GM18519 (cell line): ENCODE data around the gene HOXD13.

Experiments
- ATAC-seq: cut with Tn5 transposase; IDR thresholded peaks from one replicate; pipeline ENCODE4 v1.9.1; 2021; ENCODE audit warnings: mild to moderate bottlenecking, moderate library complexity; ENCODE audit not compliant: unreplicated experiment, low FRiP score

Gene HOXD13

GRCh38 chr2:176105078-176105729 lies 12.7 kb downstream of the HOXD13 start:
- no peak for ATAC-seq

- ATAC-seq = no peak
Observed at GRCh38 chr2:176105730-176106580, 13.4 kb downstream of the HOXD13 start.

GRCh38 chr2:176106581-176107539 lies 14.3 kb downstream of the HOXD13 start, which contains the start of gene HOXD11:
Gene HOXD11 (plus strand): TSS chr2:176107280. CDS start chr2:176107356, 76 bp downstream.
- no peak for ATAC-seq

GRCh38 chr2:176107731-176108181 lies 15.2 kb downstream of the HOXD13 start:
- no peak for ATAC-seq

DNA sequence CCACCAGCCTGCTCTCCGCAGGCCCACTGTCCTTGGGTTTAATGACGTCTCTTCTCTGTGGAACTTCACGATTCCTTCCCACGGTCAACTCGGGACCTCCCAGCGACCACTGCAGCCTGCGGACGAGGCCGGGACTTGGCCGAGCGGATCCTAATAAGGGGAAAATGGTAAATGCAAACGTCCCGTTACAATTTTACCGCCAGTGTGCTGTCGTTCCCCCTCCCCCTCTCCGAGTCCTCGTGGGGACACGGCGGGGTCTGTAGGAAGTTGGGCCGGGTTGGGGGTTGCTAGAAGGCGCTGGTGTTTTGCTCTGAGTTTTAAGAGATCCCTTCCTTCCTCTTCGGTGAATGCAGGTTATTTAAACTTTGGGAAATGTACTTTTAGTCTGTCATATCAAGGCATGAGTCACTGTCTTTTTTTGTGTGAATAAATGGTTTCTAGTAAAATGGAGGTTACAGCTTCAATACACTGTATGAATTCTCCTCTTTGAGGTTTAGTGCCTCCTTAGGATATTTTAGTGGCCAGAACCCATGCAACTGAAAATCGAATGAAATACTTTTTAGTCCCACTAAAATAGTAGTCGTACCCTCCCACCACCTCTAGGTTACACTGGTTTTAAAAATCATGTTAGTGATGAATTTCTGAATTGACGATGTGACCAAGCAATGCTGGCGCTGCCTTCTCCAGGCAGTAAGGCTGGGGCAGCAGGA lies 16.8 kb downstream of the HOXD13 start:
- no peak for ATAC-seq

- no peak for ATAC-seq
Observed at GRCh38 chr2:176109946-176110345, 17.4 kb downstream of the HOXD13 start.

GRCh38 chr2:176110415-176111308 lies 18.1 kb downstream of the HOXD13 start:
- ATAC-seq = no peak

DNA sequence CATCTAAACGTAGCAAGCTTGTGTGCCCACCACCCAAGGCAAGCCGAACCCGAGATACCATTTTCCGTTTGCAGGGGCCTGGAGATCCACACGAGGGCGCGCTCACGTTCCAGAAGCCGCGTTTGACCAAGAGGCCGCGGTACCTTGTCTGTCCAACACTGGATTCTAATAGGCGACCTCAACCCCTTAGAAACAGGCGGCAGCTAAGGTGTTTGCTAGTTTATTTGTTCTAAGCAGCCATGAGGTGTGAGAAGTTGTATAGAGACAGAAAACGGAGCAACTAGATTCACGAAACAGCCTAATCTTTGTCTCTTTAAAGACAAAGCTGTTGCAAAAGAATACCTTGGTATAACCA lies 18.8 kb downstream of the HOXD13 start:
- no peak for ATAC-seq

DNA sequence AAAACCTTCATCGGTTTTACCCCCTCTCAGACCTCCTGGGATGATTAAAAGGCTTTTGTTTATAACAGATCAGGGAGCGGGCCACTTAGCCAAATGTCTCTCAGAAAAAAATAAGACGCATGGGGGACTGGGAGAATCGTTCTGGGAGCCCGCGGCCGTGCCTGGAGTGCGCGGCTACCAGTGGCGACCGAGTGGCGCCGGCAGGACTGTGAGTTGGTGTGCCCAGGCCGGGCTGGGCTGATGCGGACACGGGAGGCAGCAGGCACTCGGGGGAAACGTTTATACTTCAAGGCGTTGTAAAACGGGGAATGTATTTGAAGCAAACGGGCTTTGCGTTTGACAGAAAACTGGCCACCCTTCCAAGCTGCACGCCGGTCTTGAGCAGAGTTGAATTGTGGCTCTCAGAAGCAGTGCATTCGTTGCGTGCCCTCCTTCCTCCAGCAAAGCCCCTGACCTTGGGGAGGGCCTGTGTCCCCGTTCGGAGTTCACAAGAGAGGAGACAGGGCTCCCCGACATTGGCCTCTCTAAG lies 19.4 kb downstream of the HOXD13 start:
- ATAC-seq = no peak

DNA sequence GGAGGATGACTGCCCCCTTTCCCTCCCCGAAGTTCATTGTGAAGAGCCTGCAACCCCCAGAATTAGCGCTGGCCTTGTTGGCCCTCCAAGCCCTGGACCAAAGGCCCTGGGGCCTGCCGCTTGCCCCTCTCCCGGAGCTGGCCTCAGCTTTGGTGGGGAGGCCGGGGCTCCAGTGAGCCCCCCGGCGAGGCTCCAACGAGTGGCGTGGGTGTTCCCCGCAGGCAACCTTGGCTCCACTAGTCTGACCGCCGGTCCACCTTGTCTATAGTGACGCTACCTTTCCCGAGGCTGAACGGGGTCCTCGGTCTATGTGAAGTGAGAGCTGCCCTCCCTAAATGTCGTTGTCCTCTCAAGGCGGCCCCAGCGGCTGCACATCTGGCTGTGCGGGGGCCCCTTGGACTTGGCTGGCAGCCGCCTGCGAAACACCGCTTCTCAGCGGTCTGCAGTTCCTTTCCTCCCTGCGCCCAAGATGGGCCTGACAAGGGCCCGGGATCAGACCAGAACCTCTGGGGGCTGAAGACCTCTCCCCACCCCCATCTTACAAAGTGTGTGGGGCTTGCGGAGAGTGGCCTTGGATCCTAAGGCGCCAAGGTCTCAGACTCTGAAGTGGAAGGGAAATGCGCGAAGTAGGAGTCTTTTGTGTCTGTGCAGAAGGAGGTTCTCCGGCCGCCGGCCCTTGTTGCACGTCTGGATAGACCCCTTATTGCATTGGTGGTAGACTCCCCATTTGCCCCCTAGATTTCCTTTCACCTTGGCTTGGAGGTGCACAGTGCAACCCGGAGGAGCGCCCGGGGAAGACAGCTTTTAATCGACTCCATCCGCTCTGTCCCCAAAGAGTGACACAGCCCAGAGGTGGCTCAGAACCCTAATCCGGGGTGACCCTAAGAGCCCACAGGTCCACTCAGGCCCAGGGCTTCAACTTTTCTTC lies 20.1 kb downstream of the HOXD13 start:
- ATAC-seq = no peak

DNA sequence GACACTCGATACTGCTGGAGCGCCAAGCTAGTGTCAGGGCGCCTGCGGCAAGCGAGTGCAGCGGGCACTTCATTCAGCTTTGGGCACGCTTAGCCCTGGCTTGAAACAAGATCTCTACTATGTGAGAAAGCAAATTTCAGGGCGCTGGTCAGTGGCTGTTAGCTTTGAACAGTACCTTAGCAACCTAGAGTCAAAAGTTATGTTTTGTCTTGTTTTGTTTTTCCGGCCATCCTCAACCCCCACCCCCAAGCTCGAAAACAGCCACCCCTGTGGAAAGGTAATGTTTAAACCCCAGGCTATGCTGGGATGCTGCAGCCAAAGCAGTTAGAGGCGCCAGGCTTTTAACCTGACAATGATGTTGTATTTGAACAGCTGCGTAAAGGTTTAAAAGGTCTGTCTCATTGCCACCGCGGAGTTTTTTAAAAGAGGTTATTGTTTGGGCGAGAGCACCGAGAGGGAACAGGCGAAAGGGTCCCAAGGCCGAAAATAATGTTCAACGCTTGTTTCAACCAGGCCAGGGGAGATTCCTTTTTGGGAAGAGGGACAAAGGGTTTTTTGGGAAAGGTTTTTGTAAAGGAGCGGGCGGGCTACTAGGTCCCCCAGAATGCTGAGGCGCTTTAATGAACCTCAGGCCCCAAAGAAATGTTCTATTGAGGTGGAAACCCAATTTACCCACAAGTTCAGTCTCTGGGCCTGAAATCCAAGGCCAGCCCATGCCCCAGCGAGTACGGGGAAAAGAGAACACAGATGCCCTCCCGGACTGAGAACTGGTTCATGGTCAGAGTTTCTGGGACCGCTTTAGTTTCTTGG lies 21.8 kb downstream of the HOXD13 start:
- no peak for ATAC-seq

DNA sequence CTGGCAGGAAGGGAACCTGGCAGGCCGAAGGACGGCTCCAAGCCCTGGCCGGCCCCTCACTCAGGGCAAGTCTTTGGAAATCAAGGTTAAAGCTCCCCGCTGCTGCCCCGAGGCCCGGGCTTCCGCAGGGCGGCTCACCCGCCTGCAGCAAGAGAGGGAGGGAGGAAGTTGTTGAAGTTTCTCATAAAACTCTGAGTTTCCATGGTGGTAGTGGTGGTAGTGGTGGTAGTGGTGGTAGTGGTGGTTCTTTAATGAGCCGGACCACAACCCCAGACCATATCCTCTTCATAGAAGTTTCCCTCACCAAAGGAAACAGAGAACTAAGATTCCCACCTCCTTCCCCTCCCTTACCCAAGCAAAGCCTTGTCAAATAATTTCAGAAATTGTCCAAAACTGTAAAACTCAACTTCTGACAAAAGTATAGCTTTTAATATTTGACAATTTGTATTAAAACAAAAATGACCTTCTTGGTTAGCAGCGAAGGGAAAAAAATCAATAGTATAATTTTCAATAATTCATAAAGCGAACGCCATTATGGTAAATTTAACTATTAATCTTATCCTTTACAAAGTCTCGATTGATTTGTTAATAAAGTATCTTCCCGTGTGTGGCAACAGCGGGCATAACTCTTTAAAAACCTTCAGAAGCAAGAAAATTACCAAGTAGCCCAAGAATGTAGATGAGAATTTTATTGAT lies 22.6 kb downstream of the HOXD13 start:
- ATAC-seq = no peak

- ATAC-seq = no peak
Observed at GRCh38 chr2:176115883-176116813, 23.6 kb downstream of the HOXD13 start, which contains the start of gene HOXD10. Gene HOXD10 (plus strand): TSS chr2:176116778. CDS start chr2:176116834, 56 bp downstream.

DNA sequence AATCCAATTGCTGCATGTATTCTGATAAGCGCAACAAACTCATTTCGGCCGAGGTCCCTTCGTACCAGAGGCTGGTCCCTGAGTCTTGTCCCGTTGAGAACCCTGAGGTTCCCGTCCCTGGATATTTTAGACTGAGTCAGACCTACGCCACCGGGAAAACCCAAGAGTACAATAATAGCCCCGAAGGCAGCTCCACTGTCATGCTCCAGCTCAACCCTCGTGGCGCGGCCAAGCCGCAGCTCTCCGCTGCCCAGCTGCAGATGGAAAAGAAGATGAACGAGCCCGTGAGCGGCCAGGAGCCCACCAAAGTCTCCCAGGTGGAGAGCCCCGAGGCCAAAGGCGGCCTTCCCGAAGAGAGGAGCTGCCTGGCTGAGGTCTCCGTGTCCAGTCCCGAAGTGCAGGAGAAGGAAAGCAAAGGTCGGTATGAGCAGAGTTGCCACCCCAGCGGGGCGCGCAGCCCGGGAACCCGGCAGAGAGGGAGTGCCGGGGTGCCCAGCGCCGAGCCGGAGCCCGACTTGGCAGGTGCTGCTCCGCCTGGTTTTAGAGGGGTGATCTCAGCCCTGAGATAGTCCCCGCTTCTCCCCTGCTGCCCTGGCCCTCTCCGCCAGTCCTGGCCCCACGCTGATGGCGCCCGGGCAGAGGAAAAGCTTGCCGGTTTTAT lies 24.8 kb downstream of the HOXD13 start:
- no peak for ATAC-seq
